Suppressor macrophage (primary cell): ENCODE results near the gene H2BK1.
A peak's percentile ranks its signal among the peaks of the same experiment; 100 is the strongest.

Experiments
- DNase-seq, 4 experiments: peaks; one replicate each; pipeline ENCODE4 v3.0.0-alpha.2; 2020 to 2022
- total RNA-seq, 17 experiments: gene quantifications; one replicate each; lab custom pipeline; 2026; ENCODE audit warnings: mixed read lengths in 6 of 17, inconsistent platforms in 3 of 17; lab: John Stamatoyannopoulos, UW

Gene H2BK1
- total RNA-seq, result 0 to 0.07 (median 0) reads per million in 17 experiments

DNA sequence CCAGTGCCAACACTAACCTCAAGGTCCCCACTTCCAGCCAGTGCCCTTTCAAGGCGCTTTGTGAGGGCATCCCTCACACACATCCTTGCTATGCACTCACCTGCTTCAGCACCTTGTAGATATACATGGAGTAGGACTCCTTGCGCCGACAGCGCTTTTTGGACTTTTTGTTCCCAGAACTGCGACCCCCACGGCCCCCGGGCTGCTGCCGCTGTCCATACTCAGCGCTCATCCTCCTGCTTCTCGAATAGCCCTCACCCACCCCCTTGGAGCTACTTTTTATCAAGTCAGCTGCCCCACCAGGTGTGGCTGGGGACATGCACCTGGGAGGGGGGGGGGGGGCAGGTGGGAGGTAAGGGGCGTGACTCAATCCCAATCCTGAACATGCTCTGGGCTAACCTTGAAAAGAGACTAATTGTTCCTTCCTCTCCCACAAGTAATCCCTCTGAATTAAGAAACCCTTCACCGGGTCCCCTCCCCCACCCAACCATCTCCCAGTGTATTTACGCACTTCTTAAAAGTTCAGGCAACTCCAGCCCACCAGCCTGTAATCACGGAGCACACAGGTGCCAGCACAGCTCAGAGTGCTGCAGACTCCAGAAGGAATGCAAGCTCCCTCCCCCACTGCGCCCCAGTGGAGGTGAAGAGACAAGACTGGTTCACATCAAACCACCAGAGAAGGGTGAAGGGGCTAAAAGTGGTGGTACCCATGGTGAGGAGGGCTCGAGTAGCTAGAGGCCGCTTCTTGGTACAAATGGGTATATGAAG, at the start of gene H2BK1:
Gene H2BK1 (minus strand): TSS at position 402 of the 768 bp plus-strand sequence. CDS start 170 bp downstream, at position 232.
- no peak for DNase-seq

DNA sequence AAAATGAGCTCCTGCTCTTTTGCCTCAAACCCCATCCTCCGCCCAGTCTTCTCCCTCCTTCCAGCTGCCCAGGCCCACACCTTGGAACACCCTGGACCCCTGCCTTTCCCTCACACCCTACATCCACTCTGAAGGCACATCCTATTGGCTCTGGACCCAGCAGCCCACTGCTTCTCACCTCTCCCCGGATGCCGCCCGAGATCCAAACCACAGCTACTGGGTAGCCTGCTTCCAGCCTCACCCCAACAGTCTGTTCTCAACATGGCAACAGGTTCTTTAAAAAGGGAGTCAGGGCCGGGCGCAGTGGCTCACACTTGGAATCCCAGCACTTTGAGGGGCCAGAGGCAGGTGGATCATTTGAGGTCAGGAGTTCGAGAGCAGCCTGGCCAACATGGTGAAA, 47.7 kb upstream of the H2BK1 start:
- DNase-seq, result no peak

DNA sequence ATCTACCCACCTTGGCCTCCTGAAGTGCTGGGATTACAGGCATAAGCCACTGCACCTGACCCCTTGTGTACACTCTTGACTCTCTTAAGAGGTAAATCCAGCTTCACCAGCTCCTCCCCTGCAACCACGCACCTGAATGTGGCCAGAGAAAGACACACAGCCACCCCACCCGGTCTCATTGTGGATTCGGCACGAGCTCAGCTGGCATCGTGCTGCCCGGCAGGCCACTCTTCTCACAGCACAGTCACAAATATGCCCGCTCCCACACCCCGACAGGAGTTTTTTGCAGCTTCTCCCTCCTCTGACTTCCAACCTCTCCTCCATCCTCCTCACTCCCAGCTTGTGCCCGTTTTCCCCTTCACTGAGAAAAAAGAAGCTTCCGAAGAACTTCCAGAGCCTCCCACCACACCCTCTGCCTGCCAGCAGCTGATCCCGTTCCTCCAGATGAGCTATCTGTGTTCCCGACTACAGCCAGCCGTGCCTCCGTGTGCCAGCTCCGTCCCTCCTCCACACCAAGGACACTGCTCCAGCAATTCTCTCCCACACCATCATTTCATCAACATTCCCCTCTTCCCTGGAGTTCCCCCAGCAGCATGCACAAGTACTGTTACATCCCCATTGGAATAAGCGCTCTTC, 46.2 kb upstream of the H2BK1 start:
- no peak for DNase-seq

DNA sequence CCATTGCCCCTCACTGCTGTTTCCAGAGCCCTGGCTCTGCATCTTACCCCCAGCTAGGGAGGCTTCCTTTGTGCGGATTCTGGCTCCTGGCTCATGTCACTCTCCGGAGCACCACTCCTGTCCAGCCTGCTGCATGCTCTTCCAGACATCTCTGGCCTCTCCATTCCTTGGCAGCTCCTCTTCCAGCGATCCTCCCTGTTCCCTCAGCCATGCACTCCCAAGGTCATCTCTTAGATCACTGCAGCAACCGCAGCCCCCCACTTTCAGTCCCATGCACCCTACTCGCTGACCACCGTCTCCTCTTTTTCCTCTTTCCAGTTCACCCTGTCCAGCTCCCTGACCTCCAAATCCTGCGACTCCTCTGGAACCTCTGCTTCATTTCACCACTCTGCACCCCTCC, 45.1 kb upstream of the H2BK1 start:
- no peak for DNase-seq

DNA sequence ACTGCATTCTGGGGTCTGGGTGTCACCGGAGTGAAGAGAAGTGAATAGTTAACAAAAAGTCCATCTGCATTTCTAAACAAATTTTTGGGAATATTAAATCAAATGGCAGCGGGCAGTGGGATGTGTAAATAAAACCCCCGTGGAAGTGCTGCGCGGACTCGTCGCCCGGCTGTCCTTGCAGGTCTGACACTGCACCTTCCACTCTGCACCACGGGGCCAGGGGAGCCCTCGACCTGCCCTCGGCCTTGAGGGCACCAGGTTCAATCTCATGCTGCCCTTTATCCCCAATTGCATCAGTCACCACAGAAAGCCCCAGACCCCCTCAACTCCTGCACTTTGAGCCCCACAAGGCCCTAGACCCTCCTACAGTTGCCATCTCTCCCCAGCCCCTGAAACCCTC, 44.6 kb upstream of the H2BK1 start:
- DNase-seq, result no peak

DNA sequence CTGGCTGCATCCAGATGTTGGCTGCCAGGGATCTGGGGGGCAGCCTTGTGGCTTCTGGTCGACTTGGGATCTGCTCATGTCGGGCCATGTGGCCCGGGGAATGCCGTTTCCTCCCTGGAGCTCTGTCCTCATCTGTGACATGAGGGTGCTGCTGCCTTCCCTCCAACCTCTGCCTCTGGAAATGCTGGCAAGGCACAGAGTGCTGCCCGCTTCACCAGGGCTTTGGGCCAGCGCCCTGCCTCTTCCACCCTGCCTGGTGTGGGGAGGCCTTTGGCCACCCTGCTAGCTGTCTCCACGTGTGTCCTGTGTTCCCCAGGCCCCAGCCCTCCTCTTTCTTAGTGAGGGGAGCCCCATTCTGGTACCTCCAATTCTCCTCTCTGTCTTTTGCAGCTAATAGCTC, 44.0 kb upstream of the H2BK1 start:
- DNase-seq, result no peak

DNA sequence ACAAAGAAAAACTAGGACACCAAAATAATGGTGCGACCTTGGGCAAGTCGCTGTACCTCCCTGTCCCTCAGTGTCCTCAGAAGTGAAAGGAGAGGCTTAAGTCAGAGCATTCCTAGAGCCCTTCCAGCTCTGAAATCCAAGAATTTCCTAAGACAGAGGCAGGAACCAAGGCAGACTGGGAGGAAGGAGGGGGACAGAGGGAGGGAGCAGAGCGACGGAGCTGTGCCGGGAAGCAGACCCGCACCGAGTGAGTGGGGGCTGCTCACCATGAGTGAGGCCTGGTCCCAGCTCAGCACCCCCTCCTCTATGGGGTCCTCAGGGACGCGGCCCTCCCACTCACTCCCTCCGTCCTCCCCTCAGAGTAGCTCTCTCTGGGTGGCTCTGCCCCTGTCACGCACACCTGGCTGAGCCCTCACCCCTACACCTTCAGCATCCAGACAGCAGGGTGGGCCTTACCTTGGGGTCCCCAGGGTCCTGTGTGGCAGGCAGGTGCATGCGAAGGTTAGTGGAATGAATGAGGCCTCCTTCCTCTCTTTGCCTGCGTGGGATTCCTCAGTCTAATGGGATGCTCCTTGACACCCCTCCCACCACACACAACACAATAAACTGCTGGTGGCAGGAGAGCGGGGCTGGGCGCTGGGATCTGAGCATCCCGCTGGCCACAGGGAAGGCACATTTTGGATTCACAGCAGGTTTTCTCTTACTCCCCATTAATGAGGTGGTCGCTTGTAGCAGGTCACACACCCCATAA, 42.8 kb upstream of the H2BK1 start:
- DNase-seq, result no peak

DNA sequence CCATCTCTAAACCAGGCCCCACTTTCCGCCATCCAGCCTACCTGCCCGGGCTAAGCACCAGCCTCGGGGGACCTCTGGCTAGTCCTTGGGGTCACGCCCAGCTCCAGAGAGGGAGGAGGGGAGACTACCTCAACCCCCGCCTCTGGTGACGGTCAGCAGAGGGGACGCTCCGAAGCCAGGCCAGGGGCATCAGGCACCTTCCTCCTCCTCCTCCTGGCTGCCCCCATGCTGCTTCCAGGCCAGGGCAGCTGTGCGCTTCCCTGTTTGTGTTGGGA, 42.2 kb upstream of the H2BK1 start:
- DNase-seq, result no peak

DNA sequence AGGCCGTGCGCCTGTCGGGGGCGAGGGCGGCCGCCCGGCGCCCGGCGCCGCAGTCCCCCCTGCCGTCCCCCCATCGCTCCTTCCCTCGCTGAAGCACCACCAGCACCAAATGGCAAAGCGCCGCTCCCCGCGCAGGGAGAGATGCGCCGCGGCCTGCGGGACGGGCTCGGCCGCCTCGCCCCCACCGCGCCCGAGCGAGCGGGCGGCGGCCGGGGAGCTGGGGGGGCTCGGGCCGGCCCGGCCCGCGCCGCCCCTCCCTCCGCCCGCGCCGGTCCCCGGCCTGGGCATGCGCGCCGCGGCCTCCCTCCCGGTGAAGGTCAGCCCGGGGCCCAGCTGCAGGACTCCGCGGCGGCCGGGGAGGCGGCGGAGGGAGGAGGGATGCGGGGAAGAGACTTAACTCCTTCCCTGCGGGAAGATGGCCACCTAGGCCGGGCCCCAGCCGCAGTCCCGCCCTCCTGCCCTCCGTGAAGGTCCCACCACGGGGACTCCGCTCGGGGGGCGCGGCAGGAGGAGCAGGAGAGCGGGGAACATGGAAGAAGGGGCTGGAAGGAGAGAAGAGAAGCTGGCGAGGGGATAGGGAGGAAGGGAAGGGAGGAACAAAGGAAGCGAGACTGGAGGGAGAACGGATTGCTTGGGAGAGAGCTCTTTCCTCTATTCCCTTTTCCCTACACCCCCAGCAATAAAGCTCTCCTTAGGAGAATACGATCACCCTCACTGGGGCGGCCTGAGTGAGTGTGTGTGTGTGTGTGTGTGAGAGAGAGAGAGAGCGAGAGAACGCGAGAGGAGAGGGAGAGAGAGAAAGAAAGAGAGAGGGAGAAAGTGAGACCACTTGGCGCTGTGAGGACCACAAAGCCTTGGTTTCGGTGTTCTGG, 41.6 kb upstream of the H2BK1 start:
- peak in 3 of 4 experiments; percentile 29 to 65 (median 52) for DNase-seq

DNA sequence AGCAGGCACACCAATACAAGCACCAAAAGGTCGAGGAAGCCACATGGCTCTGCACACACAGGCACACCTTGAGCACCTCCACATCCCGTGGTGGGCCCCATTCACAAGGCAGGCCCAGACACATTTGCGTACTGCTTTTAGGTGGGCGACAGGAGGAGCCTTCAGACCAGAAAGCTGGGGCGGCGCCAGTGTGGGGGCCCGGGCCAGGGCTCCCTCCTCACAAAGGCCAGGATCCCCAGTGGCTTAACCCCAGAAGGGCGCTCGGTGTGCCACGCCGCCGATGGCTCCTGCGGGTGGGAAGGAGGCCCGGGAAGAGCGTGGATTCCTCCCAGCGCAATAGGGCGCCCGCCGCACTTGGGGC, 41.0 kb upstream of the H2BK1 start:
- no peak for DNase-seq

DNA sequence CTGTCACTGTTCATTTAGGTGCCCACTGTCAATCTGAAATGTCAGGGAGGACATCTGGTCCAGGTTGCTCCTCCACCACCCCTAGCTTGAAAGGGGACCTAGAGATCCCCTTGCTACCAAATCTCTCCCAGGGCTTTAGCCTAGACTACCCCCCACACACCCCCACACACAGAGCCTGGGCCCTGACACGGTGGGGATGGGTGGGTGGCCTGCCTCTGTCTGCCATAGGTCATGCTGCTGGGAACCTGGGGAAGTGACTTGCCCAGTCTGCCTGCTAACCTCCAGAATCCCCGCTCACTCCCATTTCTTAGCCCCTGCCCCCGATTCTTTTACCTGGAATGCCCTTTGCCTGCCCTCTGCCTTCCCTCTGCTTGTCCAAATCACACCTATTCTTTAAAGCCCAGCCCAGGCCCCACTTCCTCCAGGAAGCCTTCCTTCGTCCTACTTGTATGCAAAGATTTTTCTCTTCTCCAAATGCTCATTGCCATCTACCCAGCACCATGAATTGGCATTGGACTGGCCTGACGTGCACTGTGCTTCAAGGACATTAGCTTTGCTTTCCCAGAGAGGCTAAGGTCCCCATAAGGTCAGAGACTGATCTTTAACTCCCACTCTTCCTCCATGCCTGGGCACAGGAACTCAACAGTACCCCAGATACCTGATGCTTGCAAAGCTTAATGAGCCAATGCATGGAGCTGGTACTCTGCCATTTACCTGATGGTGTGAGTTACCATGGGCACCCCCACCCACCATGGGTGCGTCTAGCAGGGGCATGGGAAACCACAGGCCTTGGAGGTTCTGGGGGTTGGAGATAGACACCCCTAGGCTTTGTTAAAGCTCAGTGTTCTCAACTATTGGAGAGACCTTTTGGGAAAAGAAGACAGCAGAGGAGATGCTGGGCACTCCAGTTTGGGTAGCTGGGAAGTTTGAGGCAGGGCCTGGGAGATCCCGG, 40.2 kb upstream of the H2BK1 start:
- DNase-seq, result peak in 1 of 4 experiments; percentile 30

DNA sequence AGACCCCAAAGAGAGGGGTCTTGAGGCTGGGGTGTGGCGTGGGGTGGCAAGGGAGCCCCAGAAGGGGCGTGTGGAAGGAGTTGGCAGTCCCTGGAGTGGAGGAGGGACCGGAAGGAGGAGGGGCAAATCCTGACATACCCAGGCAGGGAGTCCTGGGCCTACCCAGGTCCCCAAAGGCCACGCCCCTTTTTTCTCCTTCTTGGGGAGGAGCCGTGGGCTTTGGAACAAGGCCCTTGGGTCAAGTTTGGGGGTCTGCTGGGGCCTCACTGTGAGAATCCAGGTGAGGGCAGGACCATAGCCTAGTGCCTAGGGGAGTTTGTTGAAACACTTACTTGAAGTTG, 39.4 kb upstream of the H2BK1 start:
- peak in 1 of 4 experiments; percentile 15 for DNase-seq

DNA sequence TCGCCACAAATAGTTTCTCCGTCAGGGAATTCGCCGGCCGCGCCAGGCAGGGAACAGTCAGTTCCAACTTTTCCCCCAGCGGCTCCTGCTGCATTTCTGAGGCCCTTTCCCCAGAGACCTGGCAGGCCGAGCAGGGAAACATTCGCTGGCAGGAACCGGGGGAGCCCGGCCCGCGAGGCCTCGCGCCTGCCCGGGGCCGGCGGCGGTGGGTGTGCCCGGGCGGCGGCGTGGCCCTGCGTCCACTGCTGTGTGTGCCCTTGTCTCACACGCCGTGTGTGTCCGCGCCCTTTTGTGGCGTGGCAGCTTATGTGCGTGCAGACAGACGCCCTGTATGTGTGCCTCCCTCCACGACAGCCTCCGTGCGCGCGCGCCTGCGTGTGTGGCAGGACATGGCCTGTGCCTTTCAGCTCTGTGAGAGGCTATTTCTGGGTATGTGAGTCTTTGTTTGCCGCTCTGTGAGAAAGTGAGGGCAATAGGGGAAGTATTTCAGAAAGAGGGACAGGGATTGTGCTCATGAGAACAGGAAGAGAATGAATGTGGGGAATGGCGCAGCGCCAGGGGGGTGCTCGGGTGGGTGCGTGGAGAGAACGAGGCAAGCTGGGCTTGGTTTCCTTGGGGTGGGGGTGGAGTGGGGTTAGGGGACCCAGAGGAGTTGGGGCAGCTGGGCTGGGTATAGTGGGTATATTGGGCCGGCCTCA, 38.9 kb upstream of the H2BK1 start:
- peak; percentile 87 to 91 (median 88) for DNase-seq

DNA sequence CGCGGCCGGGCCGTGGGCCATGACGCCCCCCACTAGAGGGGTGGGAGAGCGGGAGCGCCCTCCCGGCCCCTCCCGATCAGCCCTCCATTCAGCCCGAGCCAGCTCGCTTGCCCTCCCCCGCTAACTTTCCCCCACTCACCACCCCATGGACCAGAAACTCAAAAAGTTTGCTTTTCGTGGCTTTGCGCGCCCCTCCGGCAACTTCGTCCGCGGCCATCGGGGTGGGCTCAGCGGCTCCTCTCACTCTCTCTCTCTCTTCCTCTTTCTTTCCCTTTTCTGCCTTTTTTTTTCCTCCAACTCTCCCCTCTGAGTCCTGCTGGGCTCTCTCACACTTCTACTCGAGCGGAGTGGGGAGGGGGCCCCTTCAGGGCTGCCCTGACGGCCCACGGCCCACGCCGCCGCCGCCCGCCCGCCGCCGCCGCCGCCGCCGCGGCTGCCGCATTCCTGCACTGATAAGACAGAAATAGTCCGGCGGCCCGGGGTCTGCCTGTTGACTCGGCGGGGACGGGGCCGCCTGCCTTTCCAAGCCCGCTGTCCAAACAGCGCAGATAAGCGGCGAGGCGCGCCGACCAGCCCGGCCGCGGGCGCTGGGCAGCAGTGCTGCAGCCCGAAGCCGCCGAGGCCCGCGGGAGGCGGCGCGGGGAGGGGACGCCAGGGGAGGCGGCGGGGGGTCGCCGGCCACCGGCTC, 38.2 kb upstream of the H2BK1 start, which contains the start of gene SMARCD3:
Gene SMARCD3 (minus strand): TSS at position 349 of the 688 bp plus-strand sequence. CDS start 132 bp downstream, at position 217.
- DNase-seq, result peak in 3 of 4 experiments; percentile 28 to 59 (median 36)

DNA sequence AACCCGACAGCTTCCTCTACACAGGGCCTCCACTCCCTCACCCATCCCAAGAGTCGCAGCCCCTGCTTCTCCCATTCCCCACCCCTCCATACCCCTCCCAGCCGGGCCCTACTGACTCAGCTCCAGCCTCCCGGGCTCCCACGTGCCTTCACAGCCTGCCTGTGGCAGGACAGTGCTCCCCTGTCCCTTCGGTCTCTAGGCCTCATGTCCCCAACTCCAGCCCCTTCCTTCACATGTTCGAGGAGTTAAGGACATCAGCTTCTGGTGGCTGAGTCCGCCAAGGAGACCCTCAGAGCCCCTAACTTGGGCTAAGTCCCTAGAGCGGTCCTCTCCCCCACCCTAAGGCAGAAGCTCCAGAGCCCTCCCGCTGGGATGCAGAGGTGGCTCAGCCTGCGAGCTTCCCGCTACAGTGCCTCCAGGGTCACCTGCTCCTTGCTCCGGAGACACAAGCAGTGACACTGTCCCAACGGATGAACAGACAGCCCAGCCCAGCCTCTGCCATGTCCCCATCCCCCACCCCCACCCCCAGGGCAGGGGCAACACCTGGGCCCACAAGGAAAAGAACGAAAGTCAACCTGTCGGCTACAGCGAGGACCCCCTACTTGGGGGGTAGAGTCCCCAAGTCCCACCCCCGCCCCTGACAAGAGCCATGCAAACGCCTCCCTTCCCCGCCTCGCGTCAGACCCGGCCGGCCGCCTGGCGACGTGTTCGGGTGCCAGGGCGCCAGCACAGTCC, 37.5 kb upstream of the H2BK1 start:
- DNase-seq, result peak in 1 of 4 experiments; percentile 17

DNA sequence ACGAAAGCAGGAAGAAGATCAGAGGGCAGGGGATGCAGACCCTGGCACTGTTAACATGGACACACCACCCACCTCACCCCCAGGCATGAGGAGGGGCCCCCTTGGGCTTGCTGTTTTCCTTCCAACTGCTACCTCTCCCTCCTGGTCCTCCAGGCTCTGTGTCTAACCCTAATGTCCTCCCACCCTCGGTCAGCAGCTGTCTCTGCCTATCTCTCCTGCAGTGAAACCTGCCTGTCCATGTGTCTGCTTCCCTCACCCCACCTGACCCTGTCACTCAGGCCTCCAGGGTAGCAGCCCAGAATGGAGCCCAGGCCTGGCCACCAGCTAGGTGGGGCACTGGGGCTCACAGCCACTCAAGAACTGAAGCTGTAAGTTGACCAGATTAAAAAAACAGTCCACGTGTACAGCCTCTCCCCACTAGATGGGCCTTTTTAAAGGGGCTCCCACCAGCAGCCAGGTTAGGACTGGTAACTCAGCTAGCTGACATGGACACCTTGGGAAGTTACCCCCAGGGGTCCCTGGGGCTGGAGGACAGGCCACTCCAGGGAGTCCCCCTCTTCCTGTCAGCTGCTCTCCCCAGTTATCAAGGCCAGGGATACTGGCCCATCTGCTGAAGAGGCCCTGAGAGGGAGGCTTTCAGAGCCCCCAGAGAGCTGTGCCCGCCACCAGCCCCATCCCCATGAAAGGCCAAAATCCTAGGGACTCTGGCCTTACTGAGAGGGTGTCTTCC, 36.7 kb upstream of the H2BK1 start:
- DNase-seq, result no peak

DNA sequence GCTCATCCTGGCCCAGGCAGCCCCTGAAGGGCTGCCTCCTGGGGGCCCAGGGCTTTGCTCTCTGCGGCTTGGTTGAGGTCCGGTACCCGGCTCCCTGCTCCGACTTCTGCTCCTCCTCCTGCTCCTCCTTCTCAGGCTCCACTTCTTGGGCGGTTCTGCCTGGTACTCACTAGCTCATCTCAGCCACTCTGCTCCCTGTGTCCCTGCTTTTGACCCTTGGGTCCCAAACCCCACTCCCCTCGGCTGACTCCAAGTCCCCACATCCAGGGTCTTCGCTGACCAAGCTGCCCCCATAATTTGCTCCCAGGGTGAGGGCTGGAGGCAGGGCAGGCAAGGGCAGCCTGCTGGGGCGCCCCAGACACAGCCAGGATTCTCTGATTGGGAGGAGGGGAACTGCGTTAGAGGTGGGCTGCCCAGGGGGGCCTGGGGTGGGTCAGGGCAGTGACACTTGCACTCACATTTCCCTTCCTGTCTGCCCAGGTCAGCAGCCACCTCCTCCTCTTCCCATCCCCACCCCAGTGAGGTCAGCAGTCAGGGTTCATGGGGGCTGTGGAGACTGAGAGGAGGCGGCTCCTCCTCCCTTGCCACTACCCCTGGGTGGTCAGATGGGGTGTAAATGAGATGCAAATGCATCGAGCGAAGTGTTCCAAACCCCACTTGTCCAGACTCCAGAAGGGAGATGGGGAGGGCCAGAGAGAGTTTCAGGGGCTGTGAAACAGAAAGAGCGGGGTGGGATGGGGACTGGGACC, 36.0 kb upstream of the H2BK1 start:
- no peak for DNase-seq
